Skeletal muscle tissue (tissue), 4 donors: ENCODE data around the gene ANKRD33B. TPM values are rescaled to one million over a fixed set of nuclear protein-coding genes. Genes with fewer than 3 reads are reported as not detected.
"Not testable (repeated sequence)": the region's sequence is repeated elsewhere in the genome, so short reads cannot be mapped to it uniquely, and the experiment has no call there.

Experiments used
- H3K27ac ChIP-seq: one replicate; pipeline ENCODE4 v1.7.0; 2013; ENCODE audit warnings: mild to moderate bottlenecking, low read depth, low read length, inconsistent platforms
- H3K27me3 ChIP-seq, 3 donors: one replicate each; pipeline ENCODE4 v1.7.0; 2013; ENCODE audit warnings: low read length in 3 of 3; ENCODE audit not compliant: control insufficient read depth in 3 of 3, insufficient read depth in 3 of 3
- H3K36me3 ChIP-seq, 3 donors: one replicate each; pipeline ENCODE4 v1.7.0; 2013; ENCODE audit warnings: low read length in 3 of 3; ENCODE audit not compliant: control insufficient read depth in 3 of 3, insufficient read depth in 3 of 3
- H3K4me1 ChIP-seq, 3 donors: one replicate each; pipeline ENCODE4 v1.7.0; 2013; ENCODE audit warnings: low read length in 3 of 3, mild to moderate bottlenecking in 3 of 3; ENCODE audit not compliant: control insufficient read depth in 3 of 3, insufficient read depth in 3 of 3
- H3K4me3 ChIP-seq, 3 donors: one replicate each; pipeline ENCODE4 v1.7.0; 2013; ENCODE audit warnings: low read length in 3 of 3
- H3K9ac ChIP-seq, 3 donors: one replicate each; pipeline ENCODE4 v1.7.0; 2013; ENCODE audit warnings: low read length in 3 of 3, mild to moderate bottlenecking in 3 of 3, moderate library complexity in 2 of 3, low read depth in 1 of 3
- H3K9me3 ChIP-seq, 3 donors: one replicate each; pipeline ENCODE4 v1.7.0; 2013; ENCODE audit warnings: low read length in 3 of 3; ENCODE audit not compliant: control insufficient read depth in 3 of 3
- total RNA-seq: library from RNA; depleted of rRNA; stranded (reverse); fragments of >200 nt; gene quantifications from one replicate; pipeline ENCODE4 v1.2.3, GENCODE V29; 2014
- donor health status: Osteomylitis.

Gene ANKRD33B
- total RNA-seq, 1 donor from 2014 or later, result 2.6 TPM

GRCh38 chr5:10636363-10637142 is 72.7 kb downstream of the ANKRD33B start:
- Histone ChIP-seq H3K4me1 (peaks cover 0 to 1% (median 0%) of the 10 kb centered on the region in 3 donors), H3K9me3 (peaks cover 0 to 4% (median 0%) of the 10 kb centered on the region in 3 donors), H3K4me3 (no peak overlapping the region), H3K27ac (no peak overlapping the region), H3K36me3 (peaks cover 0 to 4% (median 3%) of the 10 kb centered on the region in 3 donors), H3K9ac (no peak overlapping the region), H3K27me3 (peaks cover 0 to 4% (median 4%) of the 10 kb centered on the region in 3 donors)

DNA sequence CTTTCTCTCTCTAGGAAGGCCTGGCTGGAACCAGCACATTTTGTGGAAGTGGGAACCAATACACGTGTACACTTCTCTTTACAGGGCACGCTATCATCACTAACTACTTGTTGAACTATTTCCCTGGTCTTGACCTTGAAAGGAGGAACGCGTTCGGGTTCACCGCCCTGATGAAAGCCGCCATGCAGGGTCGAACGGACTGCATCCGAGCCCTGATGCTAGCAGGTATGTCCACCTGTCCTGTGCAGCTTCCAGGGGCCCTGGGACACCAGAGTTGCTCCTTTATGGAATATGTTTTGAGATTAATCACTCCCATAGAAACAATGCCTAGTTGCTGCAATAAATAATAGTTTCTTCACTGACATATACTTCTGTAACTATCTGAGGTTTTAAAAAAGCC is 74.1 kb downstream of the ANKRD33B start:
- Histone ChIP-seq H3K4me3 (no peak overlapping the region), H3K9ac (no peak overlapping the region), H3K9me3 (peaks cover 0 to 4% (median 0%) of the 10 kb centered on the region in 3 donors), H3K4me1 (no peaks in the 10 kb centered on the region), H3K27me3 (peaks cover 0 to 4% (median 2%) of the 10 kb centered on the region in 3 donors), H3K36me3 (peaks cover 0 to 4% (median 3%) of the 10 kb centered on the region in 3 donors), H3K27ac (no peak overlapping the region)

DNA sequence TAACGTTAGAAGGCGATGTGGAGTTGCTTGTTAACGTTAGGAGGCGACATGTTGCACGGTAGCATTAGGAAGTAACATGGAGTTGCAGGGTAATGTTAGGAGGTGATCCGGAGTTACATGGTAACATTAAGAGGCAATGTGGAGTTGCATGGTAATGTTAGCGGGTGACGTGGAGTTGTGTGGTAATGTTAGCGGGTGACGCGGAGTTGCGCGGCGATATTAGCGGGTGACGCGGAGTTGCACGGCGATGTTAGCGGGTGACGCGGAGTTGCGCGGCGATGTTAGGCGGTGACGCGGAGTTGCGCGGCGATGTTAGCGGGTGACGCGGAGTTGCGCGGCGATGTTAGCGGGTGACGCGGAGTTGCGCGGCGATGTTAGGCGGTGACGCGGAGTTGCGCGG is 74.9 kb downstream of the ANKRD33B start:
- not testable (repeated sequence) for H3K4me3 ChIP-seq, H3K9ac ChIP-seq, H3K4me1 ChIP-seq, H3K27ac ChIP-seq, H3K36me3 ChIP-seq, H3K9me3 ChIP-seq, H3K27me3 ChIP-seq

DNA sequence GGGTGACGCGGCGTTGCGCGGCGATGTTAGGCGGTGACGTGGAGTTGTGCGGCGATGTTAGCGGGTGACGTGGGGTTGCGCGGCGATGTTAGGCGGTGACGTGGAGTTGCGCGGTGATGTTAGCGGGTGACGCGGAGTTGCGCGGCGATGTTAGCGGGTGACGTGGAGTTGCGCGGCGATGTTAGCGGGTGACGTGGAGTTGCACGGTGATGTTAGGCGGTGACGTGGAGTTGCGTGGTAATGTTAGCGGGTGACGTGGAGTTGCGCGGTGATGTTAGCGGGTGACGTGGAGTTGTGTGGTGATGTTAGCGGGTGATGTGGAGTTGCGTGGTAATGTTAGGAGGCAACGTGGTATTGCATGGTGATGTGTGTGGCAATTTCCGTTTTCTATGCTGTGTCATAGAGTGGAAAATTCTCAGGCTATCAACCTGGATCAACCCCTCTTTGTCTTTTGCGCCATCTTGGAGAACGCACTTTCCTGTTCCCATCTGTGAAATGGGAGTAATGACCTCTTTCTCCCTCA is 76.0 kb downstream of the ANKRD33B start:
- Histone ChIP-seq H3K36me3 (peaks cover 0 to 4% (median 3%) of the 10 kb centered on the region in 3 donors), H3K9me3 (peaks cover 0 to 4% (median 0%) of the 10 kb centered on the region in 3 donors), H3K27ac (no peak overlapping the region), H3K9ac (no peak overlapping the region), H3K27me3 (peaks cover 0 to 4% (median 2%) of the 10 kb centered on the region in 3 donors), H3K4me1 (no peaks in the 10 kb centered on the region), H3K4me3 (no peak overlapping the region)

GRCh38 chr5:10642367-10642766 is 78.5 kb downstream of the ANKRD33B start:
- Histone ChIP-seq H3K27ac (no peak overlapping the region), H3K4me1 (no peaks in the 10 kb centered on the region), H3K4me3 (no peak overlapping the region), H3K9ac (no peak overlapping the region), H3K9me3 (peaks cover 0 to 4% (median 0%) of the 10 kb centered on the region in 3 donors), H3K27me3 (no peaks in the 10 kb centered on the region), H3K36me3 (peaks cover 0 to 4% (median 3%) of the 10 kb centered on the region in 3 donors)

DNA sequence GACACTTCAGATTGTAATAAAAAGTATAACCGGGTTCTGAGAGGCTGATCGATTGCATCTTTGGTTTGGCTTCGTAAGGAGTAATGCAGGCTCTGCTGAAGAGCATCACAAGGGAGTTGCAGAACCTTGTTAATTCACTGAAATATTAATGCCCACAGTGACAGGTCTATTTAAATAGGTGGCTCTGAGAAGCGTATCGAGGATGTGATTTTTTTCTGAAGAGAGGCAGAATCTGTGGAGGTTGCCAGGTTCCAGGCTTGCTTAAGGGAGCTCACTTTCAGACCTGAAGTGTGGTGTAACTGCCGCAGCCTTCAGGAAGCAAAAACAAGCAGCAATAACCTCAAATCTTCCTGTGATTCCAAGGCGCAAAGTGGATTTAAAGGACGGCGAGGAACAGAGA is 80.3 kb downstream of the ANKRD33B start:
- H3K4me3 ChIP-seq, result no peak overlapping the region
- H3K36me3 ChIP-seq, result no peaks in the 10 kb centered on the region
- no peaks in the 10 kb centered on the region for H3K4me1 ChIP-seq
- H3K9ac ChIP-seq, result no peak overlapping the region
- no peaks in the 10 kb centered on the region for H3K27me3 ChIP-seq
- no peak overlapping the region for H3K27ac ChIP-seq
- peaks cover 0 to 4% (median 0%) of the 10 kb centered on the region in 3 donors for H3K9me3 ChIP-seq

GRCh38 chr5:10645146-10645545 is 81.3 kb downstream of the ANKRD33B start:
- Histone ChIP-seq H3K4me1 (no peaks in the 10 kb centered on the region), H3K9ac (no peak overlapping the region), H3K27ac (no peak overlapping the region), H3K27me3 (no peaks in the 10 kb centered on the region), H3K4me3 (no peak overlapping the region), H3K36me3 (no peaks in the 10 kb centered on the region), H3K9me3 (peaks cover 0 to under 1% (median 0%) of the 10 kb centered on the region in 3 donors)

- Histone ChIP-seq H3K9me3 (no peaks in the 10 kb centered on the region), H3K4me1 (no peaks in the 10 kb centered on the region), H3K36me3 (no peaks in the 10 kb centered on the region), H3K4me3 (no peak overlapping the region), H3K27ac (no peak overlapping the region), H3K9ac (no peak overlapping the region), H3K27me3 (no peaks in the 10 kb centered on the region)
Observed at GRCh38 chr5:10645671-10646070, 81.8 kb downstream of the ANKRD33B start.

DNA sequence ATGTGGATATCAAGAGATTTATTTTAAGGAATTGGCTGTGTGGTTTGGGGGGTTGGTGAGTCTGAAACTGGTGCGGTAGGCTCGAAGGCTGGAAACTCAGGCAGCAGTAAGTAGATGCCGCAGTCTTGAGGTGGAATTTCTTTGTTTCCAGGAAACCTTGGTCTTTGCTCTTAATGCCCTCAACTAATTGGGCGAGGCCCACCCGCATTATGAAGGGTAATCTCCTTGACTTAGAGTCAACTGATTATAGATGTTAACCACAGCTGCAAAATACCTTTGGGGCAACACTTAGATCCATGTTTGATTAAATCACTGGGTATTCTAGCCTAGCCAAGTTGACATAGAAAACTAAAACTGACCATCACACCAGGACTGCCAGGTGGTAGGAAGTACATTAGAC is 83.8 kb downstream of the ANKRD33B start:
- no peaks in the 10 kb centered on the region for H3K36me3 ChIP-seq
- no peak overlapping the region for H3K9ac ChIP-seq
- H3K27me3 ChIP-seq, result no peaks in the 10 kb centered on the region
- no peak overlapping the region for H3K27ac ChIP-seq
- H3K4me1 ChIP-seq, result peaks cover under 1 to 6% (median 4%) of the 10 kb centered on the region in 3 donors
- H3K4me3 ChIP-seq, result no peak overlapping the region
- no peaks in the 10 kb centered on the region for H3K9me3 ChIP-seq
